Eye (tissue), 1 donor: Measurements from ENCODE around the gene ENDOD1.
"Not testable (repeated sequence)": the region's sequence is repeated elsewhere in the genome, so short reads cannot be mapped to it uniquely, and the experiment has no call there.

Experiments
- DNase-seq: peaks from one replicate; pipeline ENCODE4 v3.0.0-alpha.2; 2015

ENDOD1 gene

GRCh38 chr11:95104121-95104830, 14.6 kb downstream of the ENDOD1 start:
- no peak for DNase-seq

- DNase-seq, result no peak
These were observed 15.2 kb downstream of the ENDOD1 start for GRCh38 chr11:95104856-95105255.

GRCh38 chr11:95108159-95108611, 18.5 kb downstream of the ENDOD1 start:
- DNase-seq, result no peak

GRCh38 chr11:95108671-95109551, 19.3 kb downstream of the ENDOD1 start:
- no peak for DNase-seq

GRCh38 chr11:95111471-95111870, 21.8 kb downstream of the ENDOD1 start:
- DNase-seq, result not testable (repeated sequence)

- DNase-seq, result no peak
These were observed 22.4 kb downstream of the ENDOD1 start for GRCh38 chr11:95111923-95112540.

GRCh38 chr11:95115597-95115996, 26.0 kb downstream of the ENDOD1 start:
- DNase-seq, result no peak

GRCh38 chr11:95119361-95120060, 29.9 kb downstream of the ENDOD1 start:
- no peak for DNase-seq

GRCh38 chr11:95121698-95122097, 32.1 kb downstream of the ENDOD1 start:
- no peak for DNase-seq

- no peak for DNase-seq
These were observed 33.9 kb downstream of the ENDOD1 start for GRCh38 chr11:95123556-95123955.

GRCh38 chr11:95128602-95129001, 39.0 kb downstream of the ENDOD1 start:
- DNase-seq, result no peak

GRCh38 chr11:95132956-95133355, 43.3 kb downstream of the ENDOD1 start:
- no peak for DNase-seq

GRCh38 chr11:95134491-95134890, 44.8 kb downstream of the ENDOD1 start:
- no peak for DNase-seq

- no peak for DNase-seq
These were observed 45.5 kb downstream of the ENDOD1 start for GRCh38 chr11:95135155-95135554.

- DNase-seq, result no peak
These were observed 46.2 kb downstream of the ENDOD1 start for GRCh38 chr11:95135880-95136279.

- DNase-seq, result not testable (repeated sequence)
These were observed 47.1 kb downstream of the ENDOD1 start for GRCh38 chr11:95136747-95137146.

GRCh38 chr11:95137299-95137698, 47.7 kb downstream of the ENDOD1 start:
- no peak for DNase-seq

- no peak for DNase-seq
These were observed 48.8 kb downstream of the ENDOD1 start for GRCh38 chr11:95138448-95138847.

GRCh38 chr11:95140397-95141033, 50.9 kb downstream of the ENDOD1 start:
- no peak for DNase-seq

- DNase-seq, result no peak
These were observed 52.8 kb downstream of the ENDOD1 start for GRCh38 chr11:95142431-95142830.

- no peak for DNase-seq
These were observed 53.5 kb downstream of the ENDOD1 start for GRCh38 chr11:95143106-95143681.
